Neuronal stem cell (in vitro differentiated cells): Measurements from ENCODE around the gene MDFIC.

Experiments used
- DNase-seq: peaks from one replicate; pipeline ENCODE4 v3.0.0-alpha.2; 2013; ENCODE audit warnings: low spot score
- H2AFZ ChIP-seq: one replicate; pipeline ENCODE4 v1.6.1; 2013; ENCODE audit warnings: mild to moderate bottlenecking, low read length, inconsistent platforms
- H2AK5ac ChIP-seq: 2 replicates; pipeline ENCODE4 v1.6.1; 2013; ENCODE audit warnings: low read depth, mild to moderate bottlenecking, inconsistent platforms, low read length, moderate library complexity, mixed read lengths
- H2BK120ac ChIP-seq: 2 replicates; pipeline ENCODE4 v1.6.1; 2013; ENCODE audit warnings: low read depth, mild to moderate bottlenecking, inconsistent platforms, low read length, moderate library complexity, mixed read lengths
- H2BK12ac ChIP-seq: one replicate; pipeline ENCODE4 v1.6.1; 2013; ENCODE audit warnings: low read length, inconsistent platforms
- H2BK15ac ChIP-seq: 2 replicates; pipeline ENCODE4 v1.6.1; 2013; ENCODE audit warnings: mild to moderate bottlenecking, low read length, inconsistent platforms, mixed read lengths
- H2BK5ac ChIP-seq: one replicate; pipeline ENCODE4 v1.6.1; 2013; ENCODE audit warnings: inconsistent platforms, mild to moderate bottlenecking, low read length, moderate library complexity
- H3K14ac ChIP-seq: one replicate; pipeline ENCODE4 v1.6.1; 2013; ENCODE audit warnings: low read length, inconsistent platforms
- H3K18ac ChIP-seq: 2 replicates; pipeline ENCODE4 v1.6.1; 2013; ENCODE audit warnings: low read length, inconsistent platforms
- H3K23ac ChIP-seq: 2 replicates; pipeline ENCODE4 v1.6.1; 2013; ENCODE audit warnings: low read depth, mild to moderate bottlenecking, mixed read lengths, low read length, inconsistent platforms; ENCODE audit not compliant: poor library complexity
- H3K27ac ChIP-seq: replicated peaks from 3 replicates; pipeline ENCODE4 v1.5.1; 2013; ENCODE audit warnings: low read length, inconsistent platforms
- H3K27me3 ChIP-seq, 3 experiments: 2 replicates each; pipeline ENCODE4 v1.6.1; 2013; ENCODE audit warnings: low read length in 3 of 3, mild to moderate bottlenecking in 2 of 3, inconsistent platforms in 1 of 3, low read depth in 1 of 3, mixed read lengths in 1 of 3, moderate library complexity in 1 of 3; ENCODE audit not compliant: control insufficient read depth in 3 of 3, insufficient read depth in 3 of 3
- H3K36me3 ChIP-seq, 2 donors: replicated peaks in 1 of 2; 2 replicates each; pipeline ENCODE4 v1.6.1; 2013; ENCODE audit warnings: low read length in 2 of 2; ENCODE audit not compliant: control insufficient read depth in 2 of 2, insufficient read depth in 2 of 2
- H3K4ac ChIP-seq: 2 replicates; pipeline ENCODE4 v1.6.1; 2013; ENCODE audit warnings: inconsistent platforms, mild to moderate bottlenecking, low read length, moderate library complexity
- H3K4me1 ChIP-seq, 2 donors: 1 replicate in 1 of 2; 2 replicates in 1 of 2; pipeline ENCODE4 v1.6.1; 2013; ENCODE audit warnings: low read length in 2 of 2, low read depth in 1 of 2; ENCODE audit not compliant: control insufficient read depth in 2 of 2, insufficient read depth in 1 of 2
- H3K4me2 ChIP-seq: one replicate; pipeline ENCODE4 v1.6.1; 2013; ENCODE audit warnings: mild to moderate bottlenecking, low read length, inconsistent platforms; ENCODE audit not compliant: insufficient read depth, poor library complexity, severe bottlenecking
- H3K4me3 ChIP-seq, 2 donors: 2 replicates each; pipeline ENCODE4 v1.5.1; 2013; ENCODE audit warnings: low read length in 2 of 2, mild to moderate bottlenecking in 2 of 2, inconsistent platforms in 1 of 2, moderate library complexity in 1 of 2
- H3K79me1 ChIP-seq: one replicate; pipeline ENCODE4 v1.6.1; 2013; ENCODE audit warnings: low read depth, mild to moderate bottlenecking, inconsistent platforms, low read length, moderate library complexity
- H3K9ac ChIP-seq: one replicate; pipeline ENCODE4 v1.6.1; 2013; ENCODE audit warnings: mild to moderate bottlenecking, low read depth, low read length, inconsistent platforms; ENCODE audit not compliant: poor library complexity
- H3K9me3 ChIP-seq, 2 donors: replicated peaks in 1 of 2; 2 replicates each; pipeline versions ENCODE3 to v1.6.1; 2013; ENCODE audit warnings: low read length in 2 of 2, mild to moderate bottlenecking in 2 of 2, inconsistent platforms in 1 of 2, low read depth in 1 of 2, mixed read lengths in 1 of 2, moderate library complexity in 1 of 2; ENCODE audit not compliant: control insufficient read depth in 2 of 2, insufficient read depth in 1 of 2
- H4K8ac ChIP-seq: one replicate; pipeline ENCODE4 v1.6.1; 2013; ENCODE audit warnings: low read depth, mild to moderate bottlenecking, inconsistent platforms, low read length, moderate library complexity
- H4K91ac ChIP-seq: one replicate; pipeline ENCODE4 v1.6.1; 2013; ENCODE audit warnings: low read length, low read depth, mild to moderate bottlenecking, inconsistent platforms; ENCODE audit not compliant: poor library complexity
- whole genome bisulfite sequencing, 2 donors: extraction: QIAGEN DNeasy Blood & Tissue Kit; methylation state at CpG; one replicate each; pipeline ENCODE4 v1.1.7; 2013; ENCODE audit warnings: missing lambda C conversion rate in 2 of 2, mixed read lengths in 1 of 2; ENCODE audit not compliant: insufficient read length in 2 of 2, insufficient replicate concordance in 1 of 2; ENCODE audit errors: extremely low coverage in 2 of 2; 5-methylcytosine and 5-hydroxymethylcytosine counted together

MDFIC gene

GRCh38 chr7:114937446-114937845 lies 15.6 kb downstream of the MDFIC start:
- no peak overlapping the region for H4K8ac ChIP-seq
- no peak overlapping the region for H3K14ac ChIP-seq
- H4K91ac ChIP-seq: no peak overlapping the region
- no peak overlapping the region for H3K27ac ChIP-seq
- H3K18ac ChIP-seq: no peak overlapping the region
- H2AK5ac ChIP-seq: no peak overlapping the region
- no peak overlapping the region for H2BK15ac ChIP-seq
- H2BK12ac ChIP-seq: no peak overlapping the region
- H3K27me3 ChIP-seq: no peaks in the 10 kb centered on the region
- peaks cover 0 to 5% of the 10 kb centered on the region in 2 donors for H3K36me3 ChIP-seq
- no peak overlapping the region for H2BK5ac ChIP-seq
- H3K4me3 ChIP-seq: no peak overlapping the region
- H3K9me3 ChIP-seq: no peaks in the 10 kb centered on the region
- no peak for DNase-seq
- no peak overlapping the region for H3K9ac ChIP-seq
- H3K23ac ChIP-seq: no peak overlapping the region
- no peak overlapping the region for H3K4me2 ChIP-seq
- no peak overlapping the region for H2AFZ ChIP-seq
- WGBS, 2 donors: no CpG with 5 or more reads among the region's 1 CpG
- no peak overlapping the region for H3K4ac ChIP-seq
- no peak overlapping the region for H2BK120ac ChIP-seq
- no peaks in the 10 kb centered on the region for H3K79me1 ChIP-seq
- H3K4me1 ChIP-seq: peaks cover 0 to 3% of the 10 kb centered on the region in 2 donors

GRCh38 chr7:114938785-114939184 lies 16.9 kb downstream of the MDFIC start:
- no peak for DNase-seq
- no peak overlapping the region for H4K8ac ChIP-seq
- H2BK120ac ChIP-seq: no peak overlapping the region
- no peak overlapping the region for H3K27ac ChIP-seq
- no peaks in the 10 kb centered on the region for H3K27me3 ChIP-seq
- peaks cover 2 to 17% of the 10 kb centered on the region in 2 donors for H3K36me3 ChIP-seq
- no peak overlapping the region for H4K91ac ChIP-seq
- no peak overlapping the region for H2AK5ac ChIP-seq
- H3K9me3 ChIP-seq: no peaks in the 10 kb centered on the region
- H3K4me3 ChIP-seq: no peak overlapping the region
- H3K14ac ChIP-seq: no peak overlapping the region
- no peak overlapping the region for H2BK5ac ChIP-seq
- no peaks in the 10 kb centered on the region for H3K79me1 ChIP-seq
- H2BK12ac ChIP-seq: no peak overlapping the region
- H3K4ac ChIP-seq: no peak overlapping the region
- H3K18ac ChIP-seq: no peak overlapping the region
- H3K23ac ChIP-seq: no peak overlapping the region
- H2AFZ ChIP-seq: no peak overlapping the region
- no peak overlapping the region for H3K4me2 ChIP-seq
- no peak overlapping the region for H2BK15ac ChIP-seq
- H3K4me1 ChIP-seq: peaks cover 0 to 3% of the 10 kb centered on the region in 2 donors
- no peak overlapping the region for H3K9ac ChIP-seq

DNA sequence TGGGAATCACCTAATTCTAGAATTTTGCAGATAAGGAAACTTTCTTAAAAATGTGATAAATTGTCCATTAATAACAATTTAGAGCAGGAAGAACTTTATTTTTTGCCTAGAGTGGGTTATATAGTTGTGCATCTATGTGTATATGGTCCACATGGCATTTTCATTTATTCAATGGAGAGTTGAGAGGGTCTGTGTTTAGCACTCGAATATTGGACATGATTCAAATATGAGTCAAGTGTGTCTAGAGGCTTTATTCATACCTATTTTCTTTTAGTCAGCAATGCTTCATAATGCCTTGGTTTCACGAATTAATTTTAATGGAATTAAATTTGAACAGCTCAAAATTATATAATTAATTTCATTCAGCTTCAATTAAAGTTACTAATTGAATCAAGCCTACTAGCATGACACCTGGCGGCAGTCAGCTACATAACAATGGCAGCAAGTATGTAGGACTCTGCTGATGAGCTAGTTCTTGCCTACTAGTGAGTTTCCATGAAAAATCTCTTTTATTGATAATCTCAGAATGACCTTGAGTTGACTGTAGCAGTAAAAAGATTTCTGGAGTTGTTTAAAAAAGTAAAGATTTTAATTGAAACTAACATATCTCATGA lies 17.7 kb downstream of the MDFIC start:
- no peak overlapping the region for H2BK12ac ChIP-seq

DNA sequence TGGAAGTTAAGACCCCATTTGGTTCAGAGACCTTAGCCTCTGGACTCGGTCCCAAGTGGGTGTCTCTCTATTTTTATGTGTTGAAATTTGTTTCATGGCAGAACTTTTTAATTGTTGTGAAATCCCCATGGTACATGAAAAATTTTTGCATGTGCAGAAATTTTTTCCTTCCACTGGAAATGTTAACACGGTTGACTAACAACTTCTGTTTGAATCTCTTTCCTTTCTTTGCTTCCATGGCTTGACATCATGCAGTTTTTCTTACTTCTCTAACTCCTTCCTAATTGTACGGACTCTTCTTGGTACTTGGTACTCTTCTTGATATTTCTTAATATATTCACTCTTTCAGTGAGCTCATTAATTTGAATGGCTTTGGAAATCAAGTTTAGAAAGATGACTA lies 18.3 kb downstream of the MDFIC start:
- Histone ChIP-seq H3K79me1 (no peaks in the 10 kb centered on the region), H3K4me1 (peaks cover 0 to 8% of the 10 kb centered on the region in 2 donors), H2AK5ac (no peak overlapping the region), H2BK120ac (no peak overlapping the region), H3K9me3 (no peaks in the 10 kb centered on the region), H3K27ac (no peak overlapping the region), H3K36me3 (peaks cover 2 to 17% of the 10 kb centered on the region in 2 donors), H3K4me2 (no peak overlapping the region), H3K23ac (no peak overlapping the region), H3K27me3 (no peaks in the 10 kb centered on the region), H3K18ac (no peak overlapping the region), H4K91ac (no peak overlapping the region), H3K9ac (no peak overlapping the region), H4K8ac (no peak overlapping the region), H2AFZ (no peak overlapping the region), H3K4me3 (no peak overlapping the region), H2BK15ac (no peak overlapping the region), H3K14ac (no peak overlapping the region), H2BK12ac (no peak overlapping the region), H3K4ac (no peak overlapping the region), H2BK5ac (no peak overlapping the region)
- WGBS, 2 donors: no CpG with 5 or more reads among the region's 3 CpGs
- DNase-seq: no peak

More for the DNA sequence above, 17.7 kb downstream of the MDFIC start:
- Histone ChIP-seq H3K27me3 (no peaks in the 10 kb centered on the region), H3K23ac (no peak overlapping the region), H2AFZ (no peak overlapping the region), H3K14ac (no peak overlapping the region), H3K4me3 (no peak overlapping the region), H4K91ac (no peak overlapping the region), H3K9me3 (no peaks in the 10 kb centered on the region), H2BK5ac (no peak overlapping the region), H3K9ac (no peak overlapping the region), H2BK120ac (no peak overlapping the region), H3K4me2 (no peak overlapping the region), H3K4me1 (peaks cover 0 to 4% of the 10 kb centered on the region in 2 donors), H3K79me1 (no peaks in the 10 kb centered on the region), H4K8ac (no peak overlapping the region), H2BK15ac (no peak overlapping the region), H3K27ac (no peak overlapping the region), H3K4ac (no peak overlapping the region), H3K36me3 (peaks cover 2 to 17% of the 10 kb centered on the region in 2 donors), H2AK5ac (no peak overlapping the region), H3K18ac (no peak overlapping the region)
- no peak for DNase-seq
- WGBS, 2 donors: no CpG with 5 or more reads among the region's 3 CpGs
